Epithelial cell of proximal tubule (primary cell): ENCODE measurements around the gene PNLIPRP1. TPM values are rescaled to one million over a fixed set of nuclear protein-coding genes. Genes with fewer than 3 reads are reported as not detected.

Experiments
- DNase-seq: peaks from one replicate; pipeline ENCODE4 v3.0.0-alpha.2; 2011; ENCODE audit warnings: low read depth
- H3K4me3 ChIP-seq: 2 replicates; pipeline ENCODE4 v1.5.1; 2011; ENCODE audit warnings: low read depth, mild to moderate bottlenecking, low read length
- CTCF ChIP-seq: conservative IDR thresholded peaks from 2 replicates; pipeline ENCODE4 v1.5.1; 2012; ENCODE audit warnings: low read depth, mild to moderate bottlenecking, low read length
- total RNA-seq: library from RNA; depleted of rRNA; stranded (reverse); fragments of >200 nt; gene quantifications from 2 replicates; pipeline ENCODE4 v1.2.3, GENCODE V29; 2015

The PNLIPRP1 gene
- total RNA-seq, 1 donor from 2014 or later: not detected

GRCh38 chr10:116615199-116615776 is 24.5 kb downstream of the PNLIPRP1 start:
- TF ChIP-seq CTCF: no peak
- no peak for DNase-seq
- no peak overlapping the region for H3K4me3 ChIP-seq

DNA sequence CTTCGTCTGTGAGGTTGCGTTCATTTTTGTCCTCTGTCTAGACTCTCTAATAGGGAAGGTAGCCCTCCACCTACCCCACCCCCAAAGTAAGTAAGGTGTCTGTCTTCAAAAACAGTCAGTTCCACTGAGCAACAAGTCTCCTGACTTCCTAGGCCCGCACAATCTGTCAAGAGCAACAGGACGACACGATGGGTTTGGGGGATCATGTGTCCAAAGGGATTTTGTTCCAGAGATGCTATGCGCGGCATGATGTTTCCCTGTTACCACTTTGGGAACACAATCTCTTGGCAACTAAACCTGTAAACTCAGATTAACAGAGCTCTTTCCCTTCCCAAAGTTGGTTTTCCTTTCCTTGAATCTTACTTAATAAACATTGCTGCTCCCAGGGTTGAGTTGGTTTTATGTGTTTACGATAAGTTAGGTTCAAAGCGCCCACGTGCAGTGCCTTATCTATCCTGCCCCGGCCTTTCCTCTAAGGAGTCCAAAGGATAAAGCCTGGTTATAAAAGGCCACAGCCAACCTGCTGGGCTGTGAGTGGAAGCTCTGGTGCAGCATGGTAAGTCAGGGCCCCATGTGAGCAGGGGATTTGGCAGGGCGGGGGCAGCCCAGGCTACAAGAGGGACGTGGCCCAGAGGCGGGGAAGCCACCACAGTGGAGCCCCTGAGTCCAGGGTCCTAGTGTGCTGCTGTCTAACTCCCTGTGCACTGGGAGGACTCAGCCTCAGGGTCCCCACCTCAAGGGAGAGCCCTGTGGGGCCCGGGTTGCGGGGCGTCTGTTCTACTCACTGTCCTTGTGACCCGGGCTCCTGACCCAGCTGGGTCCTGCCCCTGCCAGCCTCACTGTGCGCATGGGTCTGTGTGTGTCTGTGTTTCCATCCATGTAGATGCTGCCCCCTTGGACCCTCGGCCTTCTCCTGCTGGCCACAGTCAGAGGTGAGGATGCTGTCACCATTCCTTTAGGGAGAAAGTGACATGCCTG is 30.0 kb downstream of the PNLIPRP1 start, which contains the start of gene PNLIPRP2:
TSS of gene PNLIPRP2 (plus strand) at position 531 of the 978 bp plus-strand sequence.
- no peak for TF ChIP-seq CTCF
- DNase-seq: no peak
- no peak within 1 kb of the TSS for H3K4me3 ChIP-seq

- TF ChIP-seq CTCF: no peak
These were observed 30.7 kb downstream of the PNLIPRP1 start for GRCh38 chr10:116621476-116621875.

GRCh38 chr10:116621934-116622655 is 31.3 kb downstream of the PNLIPRP1 start:
- H3K4me3 ChIP-seq: no peak overlapping the region
- TF ChIP-seq CTCF: no peak
- DNase-seq: no peak

More at GRCh38 chr10:116621476-116621875, 30.7 kb downstream of the PNLIPRP1 start:
- DNase-seq: no peak
- no peak overlapping the region for H3K4me3 ChIP-seq

- TF ChIP-seq CTCF: no peak
- H3K4me3 ChIP-seq: no peak overlapping the region
- no peak for DNase-seq
These were observed 35.1 kb downstream of the PNLIPRP1 start for GRCh38 chr10:116625845-116626244.

DNA sequence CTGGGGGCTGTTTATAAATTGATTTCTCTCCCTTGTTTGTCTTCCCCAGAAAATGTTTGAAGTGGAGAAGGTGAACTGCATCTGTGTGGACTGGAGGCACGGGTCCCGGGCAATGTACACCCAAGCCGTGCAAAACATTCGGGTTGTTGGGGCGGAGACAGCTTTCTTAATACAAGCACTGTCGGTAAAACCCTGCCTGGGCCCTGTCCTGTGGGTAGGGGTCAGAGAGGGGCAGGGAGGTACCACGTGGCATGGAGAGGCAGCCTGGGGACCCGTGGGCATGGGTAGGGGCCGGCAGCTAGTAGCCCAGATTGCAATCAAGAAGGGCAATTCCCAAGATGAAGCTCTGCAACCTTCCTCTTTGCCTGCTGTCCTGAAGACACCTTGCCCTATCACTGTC is 36.1 kb downstream of the PNLIPRP1 start:
- no peak overlapping the region for H3K4me3 ChIP-seq
- no peak for TF ChIP-seq CTCF
- no peak for DNase-seq
